IPS DF 19.7 (cell line): Measurements from ENCODE around the gene CDC6.

Source experiments
- DNase-seq: peaks from one replicate; pipeline ENCODE4 v3.0.0-alpha.2; 2013; ENCODE audit warnings: low read depth, low spot score

Gene CDC6

GRCh38 chr17:40322358-40323315, 35.0 kb downstream of the CDC6 start:
- DNase-seq, result no peak

GRCh38 chr17:40323391-40324381, 36.0 kb downstream of the CDC6 start:
- DNase-seq, result no peak

- no peak for DNase-seq
These were observed 37.7 kb downstream of the CDC6 start for GRCh38 chr17:40325156-40326013.

- no peak for DNase-seq
These were observed 38.5 kb downstream of the CDC6 start for GRCh38 chr17:40326014-40326831.

GRCh38 chr17:40326832-40327199, 39.1 kb downstream of the CDC6 start:
- DNase-seq, result no peak

GRCh38 chr17:40327244-40327729, 39.6 kb downstream of the CDC6 start:
- no peak for DNase-seq

GRCh38 chr17:40327735-40328385, 40.2 kb downstream of the CDC6 start:
- DNase-seq, result no peak

GRCh38 chr17:40328386-40328766, 40.7 kb downstream of the CDC6 start:
- DNase-seq, result no peak

- no peak for DNase-seq
These were observed 42.4 kb downstream of the CDC6 start for GRCh38 chr17:40329839-40330794.

GRCh38 chr17:40330850-40331470, 43.3 kb downstream of the CDC6 start:
- DNase-seq, result no peak

- DNase-seq, result no peak
These were observed 44.3 kb downstream of the CDC6 start for GRCh38 chr17:40331743-40332641.

- DNase-seq, result no peak
These were observed 46.2 kb downstream of the CDC6 start for GRCh38 chr17:40333781-40334448.

- no peak for DNase-seq
These were observed 47.9 kb downstream of the CDC6 start for GRCh38 chr17:40335620-40336019.

- no peak for DNase-seq
These were observed 49.7 kb downstream of the CDC6 start for GRCh38 chr17:40337351-40337750.

- DNase-seq, result no peak
These were observed 50.4 kb downstream of the CDC6 start for GRCh38 chr17:40338058-40338457.

- no peak for DNase-seq
These were observed 51.4 kb downstream of the CDC6 start for GRCh38 chr17:40338941-40339649.
